Activated naive CD4-positive, alpha-beta T cell treated with anti-CD3 and anti-CD28 coated beads for 36 hours (primary cell): Measurements from ENCODE around the gene CRTAC1. TPM values are rescaled to one million over a fixed set of nuclear protein-coding genes. Genes with fewer than 3 reads are reported as not detected.

Experiments used
- CTCF ChIA-PET: fragments of 350-600 bp; sonication (Branson Sonifier 250); formaldehyde crosslinking; loops from one replicate; lab custom pipeline; 2021; ENCODE audit warnings: antibody characterized with exemption; lab: Charles Lee
- DNase-seq: peaks from one replicate; pipeline ENCODE4 v3.0.0-alpha.2; 2020
- H3K27ac Mint-ChIP-seq: one replicate; pipeline ENCODE4 v1.8.0; 2021; ENCODE audit warnings: mild to moderate bottlenecking, mixed read lengths
- H3K27me3 Mint-ChIP-seq: one replicate; pipeline ENCODE4 v1.8.0; 2021; ENCODE audit warnings: low read depth, mixed read lengths
- H3K36me3 Mint-ChIP-seq: one replicate; pipeline ENCODE4 v1.8.0; 2021; ENCODE audit warnings: low read depth, mixed read lengths
- H3K4me1 Mint-ChIP-seq: one replicate; pipeline ENCODE4 v1.8.0; 2021; ENCODE audit warnings: low read depth, mixed read lengths
- H3K4me3 Mint-ChIP-seq: one replicate; pipeline ENCODE4 v1.8.0; 2021; ENCODE audit warnings: mild to moderate bottlenecking, moderate library complexity, mixed read lengths
- H3K9me3 Mint-ChIP-seq: one replicate; pipeline ENCODE4 v1.8.0; 2021; ENCODE audit warnings: mixed read lengths
- intact Hi-C: fragments of 100-400 bp; cut with micrococcal nuclease; formaldehyde crosslinking; loops from one replicate; pipeline ENCODE4 v1.15.1; 2023
- total RNA-seq, 2 experiments: library from RNA; stranded (reverse); gene quantifications; one replicate each; pipeline ENCODE4 v1.2.3, GENCODE V29; 2021

The CRTAC1 gene
- total RNA-seq, 2 experiments from 2014 or later: not detected

DNA sequence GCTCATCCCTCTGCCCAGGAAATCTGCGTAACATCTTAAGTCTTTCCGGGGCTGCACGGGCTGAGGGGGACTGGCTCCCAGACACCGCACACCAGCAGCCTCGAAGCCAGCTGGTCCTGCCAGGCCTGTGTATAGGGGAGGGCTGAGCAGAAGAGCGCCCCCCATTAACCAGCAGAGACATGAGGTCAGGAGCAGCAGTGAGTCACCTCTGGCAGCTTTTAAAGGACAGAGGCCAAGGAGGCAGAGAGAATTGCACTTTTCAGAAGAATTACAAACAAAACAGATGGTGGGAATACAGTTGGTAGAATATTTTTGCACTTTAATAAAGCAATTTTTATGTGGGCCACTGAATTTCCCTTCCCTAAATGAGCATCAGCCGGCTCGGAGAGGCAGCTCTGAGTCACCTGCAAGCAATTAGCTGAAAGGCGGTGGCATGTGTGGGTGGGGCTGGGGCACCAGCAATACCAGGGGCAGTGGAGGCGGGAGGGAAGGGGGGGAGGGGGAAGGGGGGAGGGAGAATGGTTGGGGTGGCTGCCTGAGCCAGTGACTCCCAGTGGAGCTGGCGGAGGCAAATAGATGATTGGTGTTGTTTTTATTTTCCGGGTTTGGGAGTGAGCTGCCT is 141.7 kb downstream of the CRTAC1 start:
- intact Hi-C loops: no loop called here
- Mint-ChIP-seq H3K4me1 (peaks cover 2% of the 10 kb centered on the region), H3K27ac (no peak overlapping the region), H3K36me3 (no peaks in the 10 kb centered on the region), H3K9me3 (no peaks in the 10 kb centered on the region), H3K27me3 (no peaks in the 10 kb centered on the region), H3K4me3 (no peak overlapping the region)
- peak; percentile 32 for DNase-seq
- CTCF ChIA-PET: interaction anchor here (0.8 to 0.9 kb wide), 3 partner anchors 12 to 157 kb away, joined by 3 read pairs; no protein-coding TSS in a partner anchor

DNA sequence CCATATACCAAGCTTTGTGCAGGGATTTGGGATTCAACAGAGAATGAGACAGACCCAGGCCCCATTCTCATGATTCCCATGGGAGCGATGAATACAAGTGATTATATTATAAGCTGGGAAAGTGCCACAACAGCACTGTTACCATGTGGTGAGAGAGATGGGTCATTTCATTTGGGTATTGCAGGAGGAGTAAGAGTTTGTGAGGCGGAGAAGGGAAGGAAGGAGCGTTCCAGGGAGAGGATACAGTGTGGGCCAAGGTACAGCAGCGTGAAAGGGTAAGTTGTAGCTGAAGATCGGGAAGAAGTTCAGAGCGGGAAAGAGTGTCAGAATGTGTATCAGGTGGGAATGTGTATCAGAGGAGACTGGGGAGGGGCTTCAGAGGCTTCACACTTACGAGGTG is 142.3 kb downstream of the CRTAC1 start:
- H3K9me3 Mint-ChIP-seq: no peaks in the 10 kb centered on the region
- no peak overlapping the region for H3K4me3 Mint-ChIP-seq
- H3K36me3 Mint-ChIP-seq: no peaks in the 10 kb centered on the region
- peaks cover 2% of the 10 kb centered on the region for H3K4me1 Mint-ChIP-seq
- intact Hi-C loops: no loop called here
- DNase-seq: no peak
- no peak overlapping the region for H3K27ac Mint-ChIP-seq
- no peaks in the 10 kb centered on the region for H3K27me3 Mint-ChIP-seq
- CTCF ChIA-PET: interaction anchor here (0.8 to 0.9 kb wide), 3 partner anchors 11 to 157 kb away, joined by 3 read pairs; no protein-coding TSS in a partner anchor

DNA sequence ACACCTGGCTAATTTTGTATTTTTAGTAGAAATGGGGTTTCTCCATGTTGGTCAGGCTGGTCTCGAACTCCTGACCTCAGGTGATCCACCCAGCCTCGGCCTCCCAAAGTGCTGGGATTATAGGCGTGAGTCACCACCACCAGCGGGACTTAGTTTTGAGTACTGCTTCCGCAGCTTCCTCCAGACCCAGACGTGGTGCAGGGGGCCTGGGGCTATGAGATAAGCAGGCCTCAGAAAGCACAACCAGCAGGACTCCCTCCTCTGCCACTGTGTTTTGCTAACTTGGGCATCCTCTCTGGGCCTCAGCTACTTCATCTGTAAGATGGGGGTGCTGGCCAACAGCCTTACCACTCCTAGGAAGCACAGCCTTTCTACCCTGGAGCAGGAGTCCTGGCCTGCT is 143.0 kb downstream of the CRTAC1 start:
- no peak overlapping the region for H3K27ac Mint-ChIP-seq
- H3K27me3 Mint-ChIP-seq: no peaks in the 10 kb centered on the region
- H3K9me3 Mint-ChIP-seq: no peaks in the 10 kb centered on the region
- no peak overlapping the region for H3K4me3 Mint-ChIP-seq
- H3K4me1 Mint-ChIP-seq: peaks cover 2% of the 10 kb centered on the region
- CTCF ChIA-PET: no interaction called here
- DNase-seq: no peak
- intact Hi-C loops: no loop called here
- no peaks in the 10 kb centered on the region for H3K36me3 Mint-ChIP-seq

DNA sequence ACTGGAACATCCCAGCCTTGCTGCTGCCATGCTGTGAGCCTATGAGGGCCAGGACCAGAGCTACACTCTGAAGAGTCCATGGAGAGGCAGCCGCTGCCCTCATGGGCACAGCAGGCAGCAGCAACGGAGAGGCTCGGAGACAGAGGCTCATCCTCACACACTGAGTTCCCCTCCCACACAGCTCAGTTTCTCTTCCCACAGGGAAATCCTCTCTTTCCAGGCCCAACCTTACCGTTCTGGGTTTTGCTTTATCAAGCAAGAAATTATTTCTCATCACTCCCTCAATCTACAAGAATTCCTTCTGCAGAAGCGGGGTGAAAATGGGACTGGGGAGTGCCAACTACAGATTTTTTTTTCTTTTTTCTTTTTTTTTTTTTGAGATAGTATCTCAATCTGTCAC is 144.1 kb downstream of the CRTAC1 start:
- no peaks in the 10 kb centered on the region for H3K27me3 Mint-ChIP-seq
- no peaks in the 10 kb centered on the region for H3K9me3 Mint-ChIP-seq
- no peaks in the 10 kb centered on the region for H3K36me3 Mint-ChIP-seq
- CTCF ChIA-PET: interaction anchor here (0.8 kb wide), 1 partner anchor 91 kb away, joined by 8 read pairs; no protein-coding TSS in a partner anchor
- no peak for DNase-seq
- no peak overlapping the region for H3K27ac Mint-ChIP-seq
- H3K4me1 Mint-ChIP-seq: peaks cover 2% of the 10 kb centered on the region
- no peak overlapping the region for H3K4me3 Mint-ChIP-seq
- intact Hi-C loops: no loop called here

DNA sequence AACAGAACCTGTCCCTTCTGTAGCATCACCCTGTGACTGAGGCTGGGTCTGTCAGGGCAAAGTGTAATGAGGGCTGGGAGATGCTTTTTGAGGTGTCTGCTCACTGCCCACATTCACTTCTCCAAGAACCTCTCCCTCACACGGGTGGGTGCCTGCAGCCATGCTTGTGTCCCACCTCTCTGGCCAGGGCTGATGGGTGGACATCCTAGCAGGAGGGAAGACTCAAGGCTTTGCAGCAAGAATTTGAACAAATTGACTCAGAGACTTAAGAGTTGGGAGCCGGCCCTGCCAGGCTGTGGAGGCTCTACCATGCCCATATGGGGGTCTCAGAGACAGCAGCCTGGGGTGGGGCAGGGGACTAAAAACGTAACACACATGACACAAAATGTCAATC is 147.3 kb downstream of the CRTAC1 start:
- Mint-ChIP-seq H3K4me3 (no peak overlapping the region), H3K4me1 (no peaks in the 10 kb centered on the region), H3K9me3 (no peaks in the 10 kb centered on the region), H3K27me3 (no peaks in the 10 kb centered on the region), H3K27ac (no peak overlapping the region), H3K36me3 (no peaks in the 10 kb centered on the region)
- CTCF ChIA-PET: no interaction called here
- no peak for DNase-seq
- intact Hi-C loops: no loop called here

DNA sequence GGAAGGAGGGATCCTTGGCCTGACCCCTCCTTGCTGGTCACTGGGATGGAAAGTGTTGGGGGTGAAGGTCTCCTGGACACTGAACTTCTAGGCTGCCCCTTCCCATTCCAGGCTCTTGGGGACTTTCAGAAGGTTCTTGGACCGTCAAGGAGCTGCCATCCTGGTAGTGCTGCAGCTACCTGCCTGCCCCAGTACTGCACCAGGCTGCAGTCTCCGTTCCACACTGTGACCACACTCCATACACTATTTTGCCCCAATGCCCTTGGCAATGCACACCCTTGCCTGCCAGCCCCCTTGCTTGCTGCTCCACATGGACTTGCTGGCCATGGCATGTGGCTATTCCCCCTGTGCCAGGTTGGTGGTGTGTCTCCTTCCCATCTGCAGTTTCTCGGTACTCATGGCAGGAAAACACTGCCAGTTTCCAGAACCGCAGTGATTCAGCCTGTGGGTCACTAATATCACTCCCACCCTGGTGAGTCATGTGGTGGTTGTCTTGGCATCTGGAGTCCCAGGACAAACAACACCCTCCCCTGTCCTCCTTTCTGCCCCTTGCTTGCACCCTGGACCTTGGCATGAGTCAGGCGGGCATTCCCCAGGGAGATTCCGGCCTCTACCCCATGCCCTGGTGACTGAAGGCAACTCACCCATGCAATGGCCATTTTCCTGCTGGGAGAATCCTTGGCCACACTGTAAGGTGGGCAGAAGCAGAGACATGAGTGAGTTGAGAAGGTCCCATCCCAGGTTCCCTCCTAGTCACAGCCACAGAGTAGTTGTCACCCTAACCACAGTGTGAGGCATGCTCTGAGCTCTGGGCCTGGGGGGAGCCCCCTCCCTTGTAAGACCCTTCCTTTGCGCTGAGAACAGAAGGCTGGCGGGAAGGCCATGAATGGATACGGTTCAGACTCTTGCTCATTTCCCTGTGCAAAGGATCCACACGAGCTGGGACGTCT is 148.0 kb downstream of the CRTAC1 start:
- Mint-ChIP-seq H3K27ac (no peak overlapping the region), H3K36me3 (no peaks in the 10 kb centered on the region), H3K4me3 (no peak overlapping the region), H3K9me3 (no peaks in the 10 kb centered on the region), H3K27me3 (no peaks in the 10 kb centered on the region), H3K4me1 (no peaks in the 10 kb centered on the region)
- DNase-seq: no peak
- CTCF ChIA-PET: no interaction called here
- intact Hi-C loops: no loop called here

DNA sequence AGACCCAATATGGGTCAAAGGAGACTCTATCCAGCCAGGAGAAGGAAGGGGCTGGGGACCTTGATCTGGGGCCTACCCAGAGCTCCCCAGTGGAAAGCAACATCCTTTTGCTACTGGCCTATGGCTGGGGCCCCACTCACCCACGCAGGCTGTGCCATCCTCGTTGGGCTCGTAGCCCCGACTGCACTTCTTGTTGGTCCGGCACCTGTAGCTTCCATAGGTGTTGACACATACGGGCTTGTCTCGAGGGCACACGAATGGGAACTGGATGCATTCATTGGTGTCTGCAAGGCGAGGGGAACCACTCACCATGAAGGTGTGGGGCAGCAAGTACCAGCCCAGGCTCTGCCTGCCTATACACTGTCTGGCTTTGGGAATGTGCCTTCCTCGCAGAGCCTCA is 150.3 kb downstream of the CRTAC1 start:
- no peak for DNase-seq
- Mint-ChIP-seq H3K36me3 (no peaks in the 10 kb centered on the region), H3K4me3 (no peak overlapping the region), H3K27ac (no peak overlapping the region), H3K4me1 (no peaks in the 10 kb centered on the region), H3K9me3 (no peaks in the 10 kb centered on the region), H3K27me3 (no peaks in the 10 kb centered on the region)
- intact Hi-C loops: no loop called here
- CTCF ChIA-PET: interaction anchor here (2.2 kb wide), 1 partner anchor 11 kb away, joined by 7 read pairs; no protein-coding TSS in a partner anchor

DNA sequence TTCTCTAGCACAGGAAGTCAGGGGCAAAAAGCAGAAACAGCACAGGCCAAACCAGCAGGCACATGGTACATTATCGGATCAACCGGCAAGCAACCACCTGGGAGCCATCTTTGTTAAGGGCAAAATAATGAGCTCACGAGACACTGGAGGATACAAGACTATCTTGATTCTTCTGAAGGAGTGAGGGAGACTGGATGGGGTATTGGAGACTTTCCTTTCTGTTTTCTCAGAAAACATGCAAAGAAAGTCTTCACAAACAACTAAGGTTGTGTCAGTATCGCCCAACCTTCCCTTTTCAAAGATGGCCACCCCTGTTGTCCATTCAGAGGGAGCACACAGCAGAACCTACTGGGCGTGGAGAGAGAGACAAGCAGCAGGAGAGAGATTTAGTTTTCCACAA is 151.2 kb downstream of the CRTAC1 start:
- Mint-ChIP-seq H3K27me3 (no peaks in the 10 kb centered on the region), H3K27ac (no peak overlapping the region), H3K4me3 (no peak overlapping the region), H3K36me3 (no peaks in the 10 kb centered on the region), H3K4me1 (no peaks in the 10 kb centered on the region), H3K9me3 (no peaks in the 10 kb centered on the region)
- CTCF ChIA-PET: interaction anchor here (2.2 kb wide), 1 partner anchor 10 kb away, joined by 7 read pairs; no protein-coding TSS in a partner anchor
- intact Hi-C loops: no loop called here
- no peak for DNase-seq

DNA sequence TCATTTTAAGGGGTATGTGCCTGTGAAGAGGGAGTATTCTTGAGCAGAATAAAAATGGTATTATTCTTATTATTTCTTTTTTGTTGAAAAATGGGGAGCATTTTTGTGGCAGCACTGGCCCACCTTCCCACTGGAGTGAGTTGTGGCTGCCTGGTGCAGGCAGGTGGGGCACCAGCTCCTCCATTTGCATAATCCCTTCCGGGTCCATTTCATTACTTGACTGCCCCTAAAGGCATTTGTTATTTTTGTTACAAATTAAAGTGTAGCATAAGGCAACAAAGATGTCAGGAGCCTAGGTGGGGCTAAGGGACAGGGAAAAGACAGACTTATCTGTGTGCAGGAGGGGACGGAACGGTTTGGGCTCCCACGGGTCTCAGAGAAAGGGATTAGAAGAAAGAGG is 154.0 kb downstream of the CRTAC1 start:
- H3K4me3 Mint-ChIP-seq: no peak overlapping the region
- CTCF ChIA-PET: interaction anchor here (0.6 to 12.0 kb wide), 3 partner anchors 76 to 141 kb away, joined by 3 to 232 read pairs (median 5); no protein-coding TSS in a partner anchor

DNA sequence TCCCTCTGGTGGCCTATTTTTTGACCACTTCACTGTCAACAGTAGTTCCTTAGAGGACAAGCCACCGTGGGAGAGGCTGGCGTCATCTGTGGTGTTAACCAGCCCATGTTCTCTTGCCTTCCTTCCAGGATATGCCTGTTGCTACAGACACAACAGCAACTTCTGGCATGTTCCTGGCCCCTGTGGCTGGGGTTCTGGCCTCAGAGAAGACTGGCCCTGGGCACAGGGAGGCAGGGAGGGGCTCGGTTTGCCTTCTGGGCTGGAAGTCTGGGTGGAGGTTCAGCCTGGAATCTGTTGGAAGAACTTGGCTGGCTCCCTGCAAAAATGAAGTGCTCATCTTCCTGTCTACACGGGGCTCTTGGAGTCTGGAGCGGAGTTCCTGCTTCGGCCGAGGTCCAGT is 155.0 kb downstream of the CRTAC1 start:
- Mint-ChIP-seq H3K27ac (no peak overlapping the region), H3K9me3 (no peaks in the 10 kb centered on the region), H3K27me3 (no peaks in the 10 kb centered on the region), H3K4me3 (no peak overlapping the region), H3K4me1 (no peaks in the 10 kb centered on the region), H3K36me3 (no peaks in the 10 kb centered on the region)
- no peak for DNase-seq
- CTCF ChIA-PET: interaction anchor here (12.0 kb wide), 1 partner anchor 84 kb away, joined by 232 read pairs; no protein-coding TSS in a partner anchor
- intact Hi-C loops: no loop called here

More for the DNA sequence above, 154.0 kb downstream of the CRTAC1 start:
- H3K9me3 Mint-ChIP-seq: no peaks in the 10 kb centered on the region
- no peak for DNase-seq
- H3K27ac Mint-ChIP-seq: no peak overlapping the region
- no peaks in the 10 kb centered on the region for H3K27me3 Mint-ChIP-seq
- no peaks in the 10 kb centered on the region for H3K36me3 Mint-ChIP-seq
- intact Hi-C loops: no loop called here
- H3K4me1 Mint-ChIP-seq: no peaks in the 10 kb centered on the region

DNA sequence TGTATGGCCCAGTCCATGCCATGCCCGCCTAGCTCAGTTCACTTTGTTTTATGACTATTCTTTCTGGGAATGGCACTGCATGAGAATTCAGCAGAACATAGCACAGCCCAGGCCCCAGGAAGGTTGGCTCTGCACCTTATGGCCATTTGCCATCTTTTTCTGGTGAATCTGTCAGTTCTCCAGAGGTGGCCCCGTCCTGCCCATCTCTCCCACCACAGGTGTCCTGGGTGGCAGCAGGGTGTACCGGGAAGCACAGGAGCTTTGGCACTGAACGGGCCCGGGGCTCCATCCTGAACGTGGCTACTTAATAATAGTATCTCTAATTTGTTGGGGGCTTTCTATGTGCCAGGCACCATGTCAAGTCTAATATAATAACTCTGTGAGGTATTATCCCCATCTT is 156.1 kb downstream of the CRTAC1 start:
- Mint-ChIP-seq H3K36me3 (no peaks in the 10 kb centered on the region), H3K4me1 (peaks cover 5% of the 10 kb centered on the region), H3K4me3 (no peak overlapping the region), H3K9me3 (no peaks in the 10 kb centered on the region), H3K27ac (no peak overlapping the region), H3K27me3 (no peaks in the 10 kb centered on the region)
- CTCF ChIA-PET: interaction anchor here (12.0 kb wide), 1 partner anchor 83 kb away, joined by 232 read pairs; no protein-coding TSS in a partner anchor
- intact Hi-C loops: no loop called here
- DNase-seq: no peak

DNA sequence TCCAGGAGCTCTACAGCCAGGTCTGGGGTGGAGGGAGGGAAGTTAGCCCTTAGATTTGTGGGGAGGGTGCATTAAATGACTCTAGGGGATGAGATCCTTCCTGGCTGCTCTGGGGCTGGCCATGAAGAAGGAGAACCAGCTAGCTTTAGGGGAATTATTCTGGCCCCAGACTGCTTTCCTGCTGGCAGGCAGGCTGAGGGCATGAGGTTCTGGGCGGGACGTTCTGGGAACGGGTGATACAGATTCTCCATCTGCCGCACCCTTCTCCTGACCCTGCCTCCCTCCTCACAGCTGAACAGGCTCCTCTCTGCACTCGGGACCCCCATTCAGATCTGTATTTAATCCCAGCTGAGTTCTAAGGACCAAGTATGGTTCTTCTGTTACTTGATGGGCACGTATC is 156.9 kb downstream of the CRTAC1 start:
- Mint-ChIP-seq H3K9me3 (no peaks in the 10 kb centered on the region), H3K4me3 (no peak overlapping the region), H3K4me1 (peaks cover 11% of the 10 kb centered on the region), H3K27me3 (no peaks in the 10 kb centered on the region), H3K27ac (no peak overlapping the region), H3K36me3 (no peaks in the 10 kb centered on the region)
- intact Hi-C loops: no loop called here
- CTCF ChIA-PET: interaction anchor here (0.9 to 12.0 kb wide), 2 partner anchors 82 to 165 kb away, joined by 3 to 232 read pairs; no protein-coding TSS in a partner anchor
- no peak for DNase-seq
